HG02623 (cell line): ENCODE data around the gene PCDH18.
"Not testable (repeated sequence)": the region's sequence is repeated elsewhere in the genome, so short reads cannot be mapped to it uniquely, and the experiment has no call there.

ENCODE experiments used
- ATAC-seq: cut with Tn5 transposase; IDR thresholded peaks from one replicate; pipeline ENCODE4 v1.9.1; 2021; ENCODE audit warnings: moderate library complexity; ENCODE audit not compliant: unreplicated experiment

The PCDH18 gene

GRCh38 chr4:137531168-137531985 is 917 bp downstream of the PCDH18 start:
- ATAC-seq = no peak

- ATAC-seq = no peak
Measured at GRCh38 chr4:137530176-137530575, 2.1 kb downstream of the PCDH18 start.

GRCh38 chr4:137529432-137529831 is 2.9 kb downstream of the PCDH18 start:
- no peak for ATAC-seq

DNA sequence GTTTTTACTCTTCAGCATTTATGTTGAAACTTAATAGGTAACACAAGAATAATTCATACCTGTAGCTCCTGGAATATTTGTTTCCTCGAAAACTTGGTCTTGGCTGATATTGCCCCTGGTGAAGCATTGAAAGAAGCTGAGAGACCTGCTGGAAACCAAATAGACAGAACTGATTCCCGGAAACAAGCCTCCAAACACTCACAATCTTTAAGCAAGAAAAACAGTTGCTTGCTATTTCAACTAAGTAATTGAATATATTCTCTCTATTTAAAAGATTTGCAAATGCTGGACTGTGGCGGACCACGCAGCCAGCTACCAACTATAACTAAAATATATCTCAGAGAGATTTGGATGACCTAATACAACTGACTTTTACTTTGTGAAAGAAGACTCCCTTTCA is 3.6 kb downstream of the PCDH18 start:
- no peak for ATAC-seq

- ATAC-seq = no peak
Measured at GRCh38 chr4:137526681-137527080, 5.6 kb downstream of the PCDH18 start.

DNA sequence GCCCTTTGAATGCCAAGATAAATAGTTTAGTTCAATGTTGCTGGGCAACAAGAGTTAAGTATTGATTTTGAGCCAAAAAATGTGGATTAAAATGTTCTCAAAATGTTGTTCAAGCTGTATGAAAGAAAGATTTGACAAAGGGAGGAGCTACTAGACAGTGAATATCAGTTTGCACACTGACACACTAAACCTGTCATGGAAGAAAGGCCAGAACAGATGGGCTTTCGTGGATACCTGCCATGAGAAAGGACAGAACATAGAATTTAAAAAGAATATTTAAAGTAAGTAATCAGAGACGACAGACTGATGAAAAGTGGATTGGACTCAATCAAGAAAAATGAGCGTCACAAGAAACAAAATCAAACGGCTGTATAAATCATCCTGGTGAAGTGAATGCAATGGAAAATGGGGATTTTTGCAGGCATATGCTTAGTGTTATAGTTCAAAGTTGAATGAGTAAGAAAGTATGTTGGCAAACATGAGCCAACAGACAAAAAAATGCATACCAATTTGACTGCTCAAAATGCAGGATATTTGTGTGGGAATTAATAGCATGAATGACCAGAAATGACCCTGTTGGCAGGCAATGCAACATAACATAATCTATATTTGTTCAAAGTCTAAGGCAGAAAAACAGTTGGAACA is 7.4 kb downstream of the PCDH18 start:
- ATAC-seq = no peak

DNA sequence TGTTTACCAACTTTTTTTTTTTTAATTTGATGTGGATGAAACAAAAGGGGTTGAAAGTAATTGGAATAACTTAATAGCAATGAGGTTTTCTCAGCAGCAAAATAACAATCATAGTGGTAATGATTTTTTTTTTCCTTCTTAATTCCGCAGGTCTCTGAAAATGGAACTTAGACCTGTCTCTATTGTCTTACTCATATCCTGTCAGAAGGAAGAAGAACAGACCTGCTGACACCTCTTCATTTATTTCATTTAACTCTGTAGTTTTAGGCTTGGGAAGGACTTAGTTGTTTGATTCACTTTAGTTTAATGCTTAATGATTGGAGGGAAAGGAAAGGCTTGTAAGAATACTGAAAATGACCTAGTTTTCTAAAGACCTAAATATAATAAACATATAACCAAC is 9.0 kb downstream of the PCDH18 start:
- ATAC-seq = no peak

- ATAC-seq = no peak
Measured at GRCh38 chr4:137521053-137521452, 11.2 kb downstream of the PCDH18 start.

GRCh38 chr4:137519406-137519805 is 12.9 kb downstream of the PCDH18 start:
- no peak for ATAC-seq

GRCh38 chr4:137517323-137517722 is 15.0 kb downstream of the PCDH18 start:
- not testable (repeated sequence) for ATAC-seq

DNA sequence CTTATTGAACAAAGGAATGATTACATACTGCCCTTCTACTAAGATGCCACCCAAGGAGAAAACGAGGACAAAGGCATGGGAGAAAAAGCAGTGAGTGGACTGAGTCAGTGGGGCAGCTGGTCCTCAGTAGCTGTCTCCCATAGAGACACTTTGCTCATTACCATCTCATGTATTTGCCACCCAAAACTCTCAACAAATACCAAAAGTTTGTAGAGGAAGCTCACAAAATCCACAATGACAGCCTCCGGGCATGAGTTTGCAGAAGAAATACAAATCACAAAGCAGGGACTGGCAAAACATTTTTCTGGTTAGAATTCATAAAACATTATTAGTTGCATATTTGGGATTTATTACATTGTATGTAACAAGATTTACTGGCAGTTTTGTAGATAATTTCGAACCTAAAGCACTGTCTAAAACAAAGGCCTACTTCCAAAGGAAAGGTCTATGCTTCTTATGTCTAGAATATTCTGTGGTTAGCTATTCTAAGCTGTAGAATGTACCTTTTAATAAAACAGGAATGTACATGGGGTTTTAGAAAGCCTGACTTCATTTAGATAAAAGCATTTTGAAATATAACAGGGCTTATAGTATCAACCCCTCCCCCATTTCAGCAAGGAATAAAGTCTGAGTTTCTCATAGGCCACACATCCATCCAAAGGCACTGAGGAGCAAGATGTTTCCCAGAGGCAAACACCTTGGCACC is 17.7 kb downstream of the PCDH18 start:
- no peak for ATAC-seq

DNA sequence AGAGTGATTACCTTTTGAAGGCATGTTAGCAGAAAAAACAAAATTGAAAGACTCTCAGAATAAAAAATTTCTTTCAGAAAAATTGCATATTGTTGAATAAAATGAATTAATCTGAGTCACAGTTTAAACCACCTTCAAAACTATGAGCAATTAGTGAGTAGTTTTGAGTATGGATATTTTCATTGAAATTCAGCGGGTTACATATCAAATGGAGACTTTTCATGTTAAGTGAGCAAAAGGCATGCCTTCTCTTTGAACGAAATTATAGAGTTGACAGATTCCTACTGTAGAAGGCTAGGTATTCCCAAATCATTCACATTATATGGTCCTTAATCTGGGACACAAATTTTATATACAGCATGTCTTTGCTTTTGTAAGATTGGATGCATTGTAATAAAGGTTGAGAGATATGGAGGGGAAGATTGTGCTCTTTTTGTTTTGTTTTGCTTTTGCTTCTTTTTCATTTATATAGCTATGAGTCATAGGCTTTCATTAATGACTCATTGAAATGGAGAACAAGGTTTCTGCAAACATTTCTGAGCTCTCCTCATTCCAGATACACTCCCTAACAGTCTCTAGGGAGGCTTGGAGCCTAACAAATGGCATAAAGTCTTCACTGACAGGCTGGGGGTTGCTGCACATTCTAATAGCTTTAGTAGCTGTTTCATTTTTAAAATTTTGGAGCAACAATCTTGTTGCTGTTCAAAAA is 21.6 kb downstream of the PCDH18 start:
- no peak for ATAC-seq

- no peak for ATAC-seq
Measured at GRCh38 chr4:137509855-137510282, 22.4 kb downstream of the PCDH18 start.

GRCh38 chr4:137502339-137503129 is 29.8 kb downstream of the PCDH18 start:
- no peak for ATAC-seq

DNA sequence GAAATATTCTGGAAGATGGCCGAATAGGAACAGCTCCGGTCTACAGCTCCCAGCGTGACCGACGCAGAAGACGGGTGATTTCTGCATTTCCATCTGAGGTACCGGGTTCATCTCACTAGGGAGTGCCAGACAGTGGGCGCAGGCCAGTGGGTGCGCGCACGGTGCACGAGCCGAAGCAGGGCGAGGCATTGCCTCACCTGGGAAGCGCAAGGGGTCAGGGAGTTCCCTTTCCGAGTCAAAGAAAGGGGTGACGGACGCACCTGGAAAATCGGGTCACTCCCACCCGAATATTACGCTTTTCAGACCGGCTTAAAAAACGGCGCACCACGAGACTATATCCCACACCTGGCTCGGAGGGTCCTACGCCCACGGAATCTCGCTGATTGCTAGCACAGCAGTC is 36.0 kb downstream of the PCDH18 start:
- ATAC-seq = not testable (repeated sequence)

- ATAC-seq = no peak
Measured at GRCh38 chr4:137495578-137495977, 36.7 kb downstream of the PCDH18 start.

DNA sequence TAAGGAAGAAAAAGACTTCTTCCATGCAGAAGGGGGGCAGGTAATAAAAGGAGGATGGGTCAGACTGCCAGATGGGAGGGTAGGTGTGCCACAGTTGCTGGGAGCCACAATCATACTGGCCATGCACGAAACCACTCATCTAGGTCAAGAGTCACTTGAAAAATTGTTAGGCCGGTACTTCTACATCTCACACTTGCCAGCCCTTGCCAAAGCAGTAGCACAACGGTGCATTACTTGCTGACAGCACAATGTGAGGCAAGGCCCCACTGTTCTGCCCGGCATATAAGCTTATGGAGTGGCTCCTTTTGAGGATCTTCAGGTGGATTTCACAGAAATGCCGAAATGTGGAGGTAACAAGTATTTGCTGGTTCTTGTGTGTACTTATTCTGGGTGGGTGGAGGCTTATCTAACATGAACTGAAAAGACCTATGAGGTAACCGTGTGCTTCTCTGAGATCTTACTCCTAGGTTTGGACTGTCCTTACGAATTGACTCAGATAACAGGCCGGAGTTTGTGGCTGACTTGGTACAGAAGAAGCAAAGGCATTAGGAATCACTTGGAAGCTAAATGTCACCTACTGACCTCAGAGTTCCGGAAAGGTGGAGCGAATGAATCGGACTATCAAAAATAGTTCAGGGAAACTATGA is 48.9 kb downstream of the PCDH18 start:
- ATAC-seq = not testable (repeated sequence)

DNA sequence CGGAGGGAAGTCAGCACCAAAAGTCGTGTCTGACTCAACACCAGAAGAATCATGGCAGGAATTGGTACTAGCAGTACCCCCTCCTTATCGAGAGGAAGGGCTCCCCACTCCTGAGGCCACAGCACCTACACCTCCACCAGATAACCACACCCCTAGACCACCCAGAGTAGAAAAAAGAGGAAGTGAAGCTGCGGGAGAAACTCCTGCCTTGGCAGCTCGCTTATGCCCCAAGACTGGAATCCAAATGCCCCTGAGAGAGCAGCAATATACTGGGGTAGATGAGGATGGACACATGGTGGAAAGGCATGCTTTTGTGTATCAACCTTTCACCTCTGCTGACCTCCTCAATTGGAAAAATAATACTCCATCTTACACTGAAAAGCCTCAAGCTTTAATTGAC is 52.6 kb downstream of the PCDH18 start:
- ATAC-seq = not testable (repeated sequence)

GRCh38 chr4:137476345-137476744 is 55.9 kb downstream of the PCDH18 start:
- ATAC-seq = no peak
